Endometrial microvascular endothelial cells (primary cell): ENCODE results near the gene AP1G1. TPM values are rescaled to one million over a fixed set of nuclear protein-coding genes. Genes with fewer than 3 reads are reported as not detected.
"Not testable (repeated sequence)": the region's sequence is repeated elsewhere in the genome, so short reads cannot be mapped to it uniquely, and the experiment has no call there.

Experiments used
- in situ Hi-C: cut with HindIII; loops from 2 replicates; pipeline ENCODE4 v1.10.0; 2017; ENCODE audit warnings: low sequenced_read_pairs, low pct_unique_long_range_greater_than_20kb; ENCODE audit errors: inconsistent ontology term
- total RNA-seq: library from RNA; depleted of rRNA; stranded (reverse); fragments of >200 nt; gene quantifications from one replicate; pipeline ENCODE4 v1.2.3, GENCODE V29; 2015; ENCODE audit errors: inconsistent ontology term

AP1G1 gene
- total RNA-seq, result 67.8 TPM

DNA sequence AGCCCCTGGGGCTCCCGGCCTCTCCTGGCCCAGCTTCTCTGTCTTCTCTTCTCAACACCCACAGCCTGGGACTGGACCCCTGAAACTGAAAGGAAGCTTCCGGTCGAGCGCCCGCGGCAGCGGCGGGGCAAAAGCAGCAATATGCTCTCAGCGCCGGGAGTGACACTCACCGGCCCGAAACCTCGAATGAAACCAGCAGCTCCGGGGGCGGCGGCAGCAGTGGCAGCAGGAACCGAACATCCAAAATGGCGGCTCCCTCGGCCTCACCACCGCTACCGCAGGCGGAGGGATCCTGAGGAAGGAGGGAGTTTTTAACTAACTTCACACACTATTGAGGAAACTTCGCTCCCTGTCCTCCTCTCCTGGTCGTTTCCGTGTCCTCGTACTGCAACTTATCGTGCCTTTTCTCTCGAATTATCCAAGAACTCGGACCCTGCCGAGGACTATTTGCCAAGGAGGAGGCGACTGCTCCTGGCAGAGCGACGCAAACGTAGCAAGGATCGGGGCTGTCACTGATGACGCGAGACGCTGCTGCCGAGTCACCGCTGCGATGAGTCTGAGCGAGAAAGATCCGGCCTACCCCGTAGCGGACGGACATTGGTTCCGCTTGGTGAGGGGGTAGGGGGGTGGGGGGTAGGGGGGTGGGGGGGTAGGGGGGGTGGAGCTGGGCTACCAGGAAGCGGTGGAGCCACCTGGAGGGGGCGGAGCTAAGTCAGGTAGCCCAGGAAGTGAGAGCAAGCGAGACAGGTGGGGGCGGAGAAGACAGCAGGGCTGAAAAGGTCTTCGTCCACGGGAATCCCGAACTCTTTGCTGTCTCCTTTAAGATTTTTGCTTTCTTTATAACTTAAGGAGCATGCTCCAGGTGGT lies at the start of gene AP1G1:
AP1G1 (minus strand) TSS at position 242 of the 867 bp plus-strand sequence. CDS start 19,355 bp downstream, outside the sequence.
- in situ Hi-C loops, result no loop called here

DNA sequence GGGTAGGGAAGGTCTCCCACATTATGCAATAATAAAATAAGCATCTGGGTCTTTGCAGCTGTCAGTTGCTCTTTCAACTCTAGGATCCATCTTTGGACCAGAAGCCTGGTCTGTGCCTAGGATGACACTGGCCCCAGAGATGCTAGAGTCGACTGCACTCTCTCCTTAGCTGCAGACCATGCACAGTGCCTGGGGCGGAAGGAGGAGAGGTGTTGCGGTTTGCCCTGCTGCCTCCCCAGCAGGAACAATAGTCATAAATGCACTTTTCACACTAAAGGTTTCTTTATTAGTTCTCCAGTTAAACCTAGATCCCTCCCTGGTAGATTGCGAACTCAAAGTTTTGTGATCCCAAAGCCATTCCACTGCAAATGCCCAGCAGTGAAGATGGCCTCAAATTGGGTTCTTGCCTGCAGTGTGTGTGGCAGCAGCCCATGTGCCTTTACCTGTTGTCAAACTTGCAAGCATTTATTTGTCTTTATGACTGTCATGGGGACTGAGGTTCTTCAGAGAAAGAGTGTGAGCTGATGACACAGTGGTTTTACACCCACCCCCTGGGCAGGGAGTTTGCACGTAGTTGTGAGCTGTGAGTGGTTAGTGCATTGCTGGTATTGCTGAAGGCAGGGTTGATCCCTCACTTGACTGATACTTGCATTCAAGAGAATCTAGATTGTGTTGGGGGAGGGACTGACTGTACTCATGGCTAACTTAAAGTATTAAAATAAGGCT lies 47.5 kb upstream of the AP1G1 start:
- in situ Hi-C loops, result no loop called here

DNA sequence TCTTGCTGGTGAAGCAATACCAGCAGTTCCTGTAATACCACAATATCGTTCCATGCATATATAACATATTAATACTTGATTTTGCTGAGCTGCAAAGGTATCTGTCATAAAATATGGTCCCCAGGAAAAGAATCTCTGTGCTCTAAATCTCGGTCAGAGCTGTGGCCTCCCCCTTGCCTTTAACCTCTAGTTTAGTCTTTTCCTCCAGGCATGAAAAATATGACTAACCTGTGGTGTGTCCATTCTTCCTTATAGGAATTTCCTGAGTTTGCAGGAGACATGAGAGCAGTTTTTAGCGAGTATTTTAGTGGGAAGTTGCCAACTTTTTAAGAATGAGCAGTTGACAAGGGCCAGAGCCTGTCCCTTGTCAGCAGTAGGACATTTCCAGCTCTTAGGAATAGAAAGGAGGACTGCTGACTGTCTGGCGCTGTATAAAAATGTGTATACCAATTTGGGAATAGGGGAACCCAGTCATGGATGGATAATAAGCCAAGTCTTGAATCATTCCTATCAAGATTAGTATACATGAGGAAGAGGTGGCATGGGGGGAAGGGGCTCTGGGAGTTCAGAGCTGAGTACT lies 45.8 kb upstream of the AP1G1 start:
- in situ Hi-C loops, result no loop called here

DNA sequence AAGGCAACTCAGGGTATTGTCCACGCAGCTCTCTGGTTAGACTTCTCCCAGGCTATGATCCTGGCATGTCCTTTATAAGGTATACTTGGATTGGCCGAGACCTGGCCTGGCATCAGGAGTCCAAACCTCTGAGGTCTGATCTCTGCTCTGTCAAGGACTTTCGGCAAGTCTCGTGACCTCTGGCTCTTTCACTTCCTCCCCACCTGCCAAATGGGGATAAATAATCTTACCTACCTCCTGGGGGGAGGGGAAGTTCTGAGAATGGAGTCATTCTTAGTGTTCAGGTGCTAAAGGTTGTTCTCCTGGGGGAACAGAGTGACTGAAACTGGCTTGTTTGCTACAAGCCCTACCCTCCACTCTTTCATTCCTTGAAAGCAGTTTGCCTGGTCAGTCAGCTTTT lies 44.8 kb upstream of the AP1G1 start:
- in situ Hi-C loops, result no loop called here

DNA sequence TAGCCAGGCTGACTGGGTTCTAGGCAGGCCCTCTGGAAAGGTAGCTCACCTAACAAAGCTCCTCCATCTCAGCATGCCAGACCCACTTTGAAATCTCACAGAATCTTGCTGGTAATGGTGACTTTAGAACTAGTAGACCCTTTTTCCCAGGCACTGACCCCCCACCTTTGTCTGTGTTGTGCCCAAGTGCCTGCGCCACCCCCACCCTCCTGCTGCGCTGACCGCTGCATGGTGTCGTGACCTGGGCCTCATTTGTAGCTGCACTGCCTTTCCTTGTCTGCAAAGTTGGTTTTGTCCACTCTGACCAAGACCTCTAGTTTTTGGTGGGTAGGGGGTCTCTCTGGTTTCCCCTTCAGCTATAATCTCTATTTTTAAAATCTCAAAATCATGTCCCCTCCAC lies 43.9 kb upstream of the AP1G1 start:
- in situ Hi-C loops, result no loop called here

DNA sequence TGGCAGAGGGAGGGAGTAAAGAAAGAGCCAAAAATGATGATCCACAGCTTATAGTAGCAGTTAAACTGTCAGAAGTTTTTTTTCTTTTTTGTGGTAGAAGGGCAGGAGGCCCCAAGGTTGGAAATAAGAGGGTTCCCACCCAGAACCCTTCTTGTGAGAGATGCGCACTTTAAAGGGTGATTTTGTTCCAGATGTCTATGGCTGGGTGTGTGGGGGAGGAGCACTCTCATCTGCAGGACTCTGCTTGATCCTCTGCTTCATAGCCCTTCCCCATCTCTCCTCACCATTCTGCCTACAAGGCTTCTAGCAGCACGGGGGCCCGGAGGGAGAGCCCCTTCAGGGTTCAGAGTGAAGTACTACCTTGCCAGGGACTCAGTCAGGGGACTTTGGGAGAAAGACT lies 43.5 kb upstream of the AP1G1 start:
- in situ Hi-C loops, result no loop called here

DNA sequence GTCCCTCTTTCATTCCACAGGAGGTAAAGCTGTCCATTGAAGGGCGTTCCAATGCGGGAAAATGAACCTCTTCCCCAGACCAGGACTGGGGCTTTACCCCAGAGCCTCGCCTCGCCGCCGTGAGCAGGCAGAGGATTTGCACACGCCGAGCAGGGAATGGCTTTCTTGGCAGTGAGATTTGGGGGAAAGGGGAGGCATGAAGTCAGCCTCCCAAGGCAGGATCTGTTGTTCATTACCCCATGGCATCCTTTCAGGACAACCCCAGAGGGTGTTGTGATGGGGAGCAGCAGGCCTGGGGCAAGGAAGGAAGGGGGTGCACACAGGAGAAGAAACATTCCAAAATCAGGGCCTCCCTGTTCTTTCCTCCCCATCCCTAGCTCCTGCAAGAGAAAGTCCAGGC lies 43.1 kb upstream of the AP1G1 start:
- in situ Hi-C loops, result no loop called here

DNA sequence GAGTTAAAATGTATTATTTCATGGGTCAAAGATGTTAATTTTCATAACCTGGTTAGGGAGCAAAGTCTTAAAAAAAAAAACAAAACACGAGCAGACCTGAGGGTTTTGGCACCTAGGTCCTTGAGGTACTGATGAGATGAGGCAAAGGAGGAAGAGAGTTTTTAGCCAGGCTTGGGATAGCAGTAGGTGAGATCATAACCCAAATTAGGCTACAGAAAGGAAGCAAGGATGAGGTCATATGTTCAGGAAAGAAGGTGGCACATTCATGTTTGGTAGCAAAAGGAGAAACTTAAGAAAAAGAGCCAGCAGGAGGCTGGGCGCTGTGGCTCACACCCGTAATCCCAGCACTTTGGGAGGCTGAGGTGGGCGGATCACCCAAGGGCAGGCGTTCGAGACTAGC lies 40.0 kb upstream of the AP1G1 start:
- in situ Hi-C loops, result no loop called here

DNA sequence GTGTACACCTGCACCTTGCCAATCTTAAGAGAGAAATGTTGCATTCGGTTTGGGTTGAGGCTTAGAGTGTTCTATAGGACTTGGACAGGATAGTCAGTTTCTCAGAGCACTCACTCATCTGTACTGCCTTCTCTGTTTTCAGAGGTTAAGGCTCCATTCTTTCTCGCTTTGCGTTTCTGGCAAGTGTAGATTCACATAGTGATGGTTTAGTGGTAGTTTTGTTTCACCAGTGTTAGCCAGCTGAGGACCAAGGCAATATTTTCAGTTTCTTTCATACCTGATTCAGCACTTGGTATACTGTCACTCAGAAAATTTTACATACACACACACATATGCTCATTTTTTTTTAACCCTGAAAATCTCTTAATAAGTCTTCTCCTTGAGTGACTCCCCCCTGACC lies 38.5 kb upstream of the AP1G1 start:
- in situ Hi-C loops, result no loop called here

DNA sequence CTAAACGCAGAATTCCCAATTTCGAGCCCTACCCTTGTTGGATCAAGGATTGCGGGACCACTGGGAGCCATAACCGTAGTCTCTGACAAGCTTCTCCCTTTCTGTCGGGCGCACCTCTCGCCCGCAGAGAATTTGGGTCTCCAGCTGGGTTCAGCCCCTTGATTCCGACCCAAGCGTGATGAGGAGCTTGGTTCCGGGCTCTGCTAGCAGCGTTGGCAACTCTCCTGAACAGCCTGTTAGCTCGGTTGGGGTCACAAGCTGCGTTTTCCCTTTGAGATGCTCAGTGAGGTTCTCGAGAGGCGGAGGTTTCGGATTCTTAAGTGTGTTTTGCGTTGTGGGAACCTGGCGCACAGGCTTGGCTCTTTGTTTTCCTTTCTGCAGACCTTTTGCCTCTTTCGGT lies 37.8 kb upstream of the AP1G1 start:
- in situ Hi-C loops, result no loop called here

DNA sequence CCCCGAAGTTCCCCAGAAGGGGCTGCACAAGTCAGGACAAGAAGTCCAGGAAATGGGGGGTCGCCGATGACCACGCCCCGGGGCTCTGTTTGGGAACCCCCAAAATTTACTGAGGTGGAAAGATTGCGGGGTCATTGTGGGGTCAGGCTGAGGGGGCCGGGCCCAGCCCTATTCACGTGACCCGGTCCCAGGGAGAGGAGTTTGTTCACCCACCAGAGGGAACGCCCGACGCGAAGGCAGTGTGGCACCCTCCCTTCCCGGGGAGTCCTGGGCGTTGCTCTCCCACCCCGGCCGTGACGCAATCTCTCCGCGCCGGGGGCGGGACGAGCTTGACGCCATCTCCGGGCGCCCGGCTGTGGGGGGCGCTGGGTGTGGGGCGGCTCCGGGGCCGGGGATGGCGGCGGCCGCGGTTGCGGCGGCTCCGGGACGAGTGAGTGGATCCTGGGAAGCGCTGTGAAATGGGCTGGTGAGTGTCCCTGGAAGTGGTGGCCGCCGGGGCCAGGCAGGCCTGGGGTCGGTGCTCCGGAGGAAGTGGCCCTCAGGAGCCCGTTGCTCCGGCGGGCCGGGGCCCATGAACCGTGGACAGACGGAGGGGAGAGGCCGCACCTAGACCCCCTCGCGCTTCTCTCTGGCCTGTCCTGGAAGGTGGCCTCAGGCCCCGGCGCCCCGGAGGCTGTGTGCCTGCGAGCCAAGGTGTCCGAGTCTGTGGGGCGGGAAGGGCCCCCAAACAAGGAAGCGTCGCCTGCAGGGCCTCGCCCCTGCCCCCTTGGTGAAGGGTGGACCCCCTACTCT lies 37.2 kb upstream of the AP1G1 start, which contains the start of gene ATXN1L:
ATXN1L (plus strand) TSS at position 338 of the 792 bp plus-strand sequence. CDS start 3,765 bp downstream, outside the sequence.
- in situ Hi-C loops, result no loop called here

DNA sequence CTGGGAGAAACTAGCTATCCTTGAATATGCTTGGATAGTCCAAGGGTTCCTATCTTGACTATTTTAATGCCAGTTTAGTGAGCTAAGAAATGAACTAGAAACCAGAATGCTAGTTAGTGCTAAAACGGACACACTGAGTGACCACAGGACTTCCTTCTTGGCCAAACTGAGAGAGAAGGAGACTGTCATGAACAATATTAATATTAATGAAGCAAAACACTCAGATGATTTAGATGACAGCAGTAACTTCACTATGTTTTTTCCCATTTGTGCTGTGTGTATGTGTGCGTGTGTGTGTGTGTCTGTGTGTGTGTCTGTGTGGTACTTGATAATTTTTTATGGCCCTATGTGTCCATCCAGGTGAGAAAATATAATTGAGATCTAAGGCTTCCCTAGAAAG lies 34.9 kb upstream of the AP1G1 start:
- in situ Hi-C loops, result no loop called here

DNA sequence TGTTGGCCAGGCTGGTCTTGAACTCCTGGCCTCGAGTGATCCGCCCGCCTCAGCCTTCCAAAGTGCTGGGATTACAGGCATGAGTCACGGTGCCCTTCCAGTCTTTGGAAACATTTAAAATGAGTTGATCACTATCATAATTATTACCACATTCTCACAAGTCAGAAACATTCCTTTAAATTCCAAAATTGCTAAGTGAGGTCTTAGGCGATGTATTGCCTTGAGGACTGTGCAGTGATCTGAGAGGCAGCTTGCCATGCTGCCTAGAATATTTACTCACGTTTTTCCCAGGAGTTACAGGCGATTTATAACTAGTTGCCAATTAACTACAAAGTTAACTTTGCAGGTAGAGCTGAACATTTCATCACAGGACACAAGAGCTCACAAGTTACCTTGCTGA lies 31.4 kb upstream of the AP1G1 start:
- in situ Hi-C loops, result no loop called here

DNA sequence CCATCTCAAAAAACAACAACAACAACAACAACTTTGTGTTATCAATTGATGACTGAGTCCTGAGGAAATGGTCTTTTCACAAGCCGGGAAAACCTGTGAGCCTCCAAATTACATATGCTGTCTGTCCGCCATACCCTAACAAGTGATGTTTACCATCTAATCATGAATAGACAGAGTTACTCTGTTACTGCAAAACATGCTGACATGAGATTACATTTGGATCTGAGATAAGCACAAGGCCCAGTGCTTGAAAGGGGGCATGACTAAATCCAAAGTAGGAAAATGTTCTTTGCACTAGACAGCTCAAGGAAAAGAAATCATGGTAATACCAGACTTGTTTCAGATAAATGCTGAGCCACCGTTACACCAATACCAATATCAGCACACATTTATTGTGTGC lies 28.5 kb upstream of the AP1G1 start:
- in situ Hi-C loops, result no loop called here

DNA sequence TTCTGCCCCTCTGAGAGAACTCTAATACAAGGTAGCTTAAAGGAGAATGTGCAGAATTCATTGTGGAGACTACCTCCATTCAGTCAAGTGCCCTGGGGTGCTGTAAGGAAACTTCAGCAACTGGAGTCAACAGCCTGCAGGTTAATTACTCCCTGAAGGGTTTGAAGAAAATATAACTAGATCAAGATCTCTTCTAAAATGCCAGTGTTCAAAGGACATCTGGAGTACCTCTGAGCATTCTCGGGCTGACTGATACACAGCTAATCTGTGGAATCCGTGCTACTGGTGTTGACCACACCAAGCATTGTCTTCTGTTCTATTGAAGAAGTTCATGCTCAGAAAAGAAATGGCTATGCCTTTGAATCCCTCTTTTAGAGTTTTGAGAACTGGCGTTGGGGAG lies 25.7 kb upstream of the AP1G1 start:
- in situ Hi-C loops, result no loop called here

DNA sequence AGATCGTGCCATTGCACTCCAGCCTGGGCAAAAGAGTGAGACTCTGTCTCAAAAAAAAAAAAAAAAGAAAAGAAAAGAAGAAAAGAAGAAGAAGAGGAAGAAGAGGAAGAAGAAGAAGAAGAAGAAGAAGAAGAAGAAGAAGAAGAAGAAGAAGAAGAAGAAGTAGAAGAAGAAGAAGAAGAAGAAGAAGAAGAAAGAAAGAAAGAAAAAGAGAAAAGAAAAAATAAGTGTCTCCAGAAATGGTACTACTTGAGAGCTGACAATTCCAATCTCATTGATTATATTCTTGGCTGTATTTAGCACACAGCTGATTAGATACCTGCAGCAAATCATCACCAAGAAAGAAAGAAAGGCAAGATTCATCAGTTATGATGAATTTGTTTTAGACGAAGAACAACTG lies 23.5 kb upstream of the AP1G1 start:
- in situ Hi-C loops, result not testable (repeated sequence)

DNA sequence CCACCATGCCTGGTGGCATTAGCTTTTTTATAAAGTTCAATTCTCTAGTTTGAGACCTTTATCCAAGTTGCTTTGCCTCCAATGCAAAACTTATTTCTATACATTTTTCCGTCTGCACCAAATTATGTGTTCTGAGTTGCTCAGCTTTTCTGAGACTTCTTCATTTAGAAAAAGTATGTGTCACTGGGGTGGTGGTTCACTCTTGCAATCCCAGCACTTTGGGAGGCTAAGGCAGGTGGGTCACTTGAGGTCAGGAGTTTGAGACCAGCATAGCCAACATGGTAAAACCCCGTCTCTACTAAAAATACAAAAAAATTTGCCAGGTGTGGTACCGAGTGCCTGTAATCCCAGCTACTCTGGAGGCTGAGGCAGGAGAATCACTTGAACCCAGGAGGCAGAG lies 23.1 kb upstream of the AP1G1 start:
- in situ Hi-C loops, result not testable (repeated sequence)

DNA sequence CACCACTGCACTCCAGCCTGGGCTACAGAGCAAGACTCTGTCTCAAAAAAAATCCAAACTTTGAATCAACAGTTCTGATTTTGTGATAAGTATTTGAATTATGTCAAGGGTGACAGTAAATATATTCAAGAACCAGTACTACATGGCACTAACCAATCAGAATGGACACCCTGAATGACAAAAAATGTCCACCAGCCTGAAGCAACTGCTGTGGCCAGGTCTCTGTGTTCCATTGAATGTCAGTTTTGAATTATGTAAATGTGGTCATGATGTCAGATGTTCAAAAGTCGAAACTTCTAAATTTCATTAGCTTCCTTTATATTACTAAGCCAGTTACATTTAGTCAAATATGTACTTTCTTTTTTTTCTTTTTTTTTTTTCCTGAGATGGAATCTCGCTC lies 21.7 kb upstream of the AP1G1 start:
- in situ Hi-C loops, result no loop called here

DNA sequence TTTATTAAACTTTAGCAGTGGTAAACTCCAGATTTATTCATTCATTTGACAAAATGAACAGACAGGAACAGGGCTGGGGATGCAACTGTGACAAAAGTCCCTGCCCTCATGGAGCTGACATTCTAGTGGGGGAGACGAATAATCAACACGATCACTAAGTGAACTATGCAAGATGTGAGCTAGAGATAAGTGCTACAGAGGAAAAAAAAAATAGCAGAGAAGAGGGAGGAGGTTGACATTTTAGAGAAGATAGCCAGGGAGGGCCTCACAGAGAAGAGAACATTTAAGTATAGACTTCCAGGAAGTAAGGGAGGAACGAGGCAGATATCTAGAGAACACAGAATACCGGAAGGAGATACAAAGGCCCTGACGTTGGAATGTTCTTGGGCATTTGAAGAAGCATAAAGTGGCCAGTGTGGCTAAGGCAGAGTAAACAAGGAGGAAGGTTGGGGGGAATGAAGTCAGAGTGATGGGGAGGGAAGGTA lies 17.9 kb upstream of the AP1G1 start:
- in situ Hi-C loops, result no loop called here
